ENCODE data around the gene ODC1.

ODC1 gene

GRCh38 chr2:10415048-10415447 is 33.1 kb downstream of the ODC1 start:
- no peak for DNase-seq (ENCODE audit: low read depth in 3 of 3)

GRCh38 chr2:10414591-10414990 is 33.5 kb downstream of the ODC1 start:
- DNase-seq (ENCODE audit: low read depth in 3 of 3), result no peak

- DNase-seq (ENCODE audit: low read depth in 3 of 3), result no peak
These were observed 34.1 kb downstream of the ODC1 start for GRCh38 chr2:10413991-10414451.

GRCh38 chr2:10413503-10413902 is 34.6 kb downstream of the ODC1 start:
- DNase-seq (ENCODE audit: low read depth in 3 of 3), result no peak

- peak in 1 of 3 experiments; percentile 40 for DNase-seq (ENCODE audit: low read depth in 3 of 3)
These were observed 35.7 kb downstream of the ODC1 start for GRCh38 chr2:10412380-10412779.

GRCh38 chr2:10411557-10411956 is 36.6 kb downstream of the ODC1 start:
- no peak for DNase-seq (ENCODE audit: low read depth in 3 of 3)

GRCh38 chr2:10410823-10411437 is 37.2 kb downstream of the ODC1 start:
- no peak for DNase-seq (ENCODE audit: low read depth in 3 of 3)

GRCh38 chr2:10410001-10410822 is 37.9 kb downstream of the ODC1 start:
- DNase-seq (ENCODE audit: low read depth in 3 of 3), result no peak

GRCh38 chr2:10408649-10409579 is 39.2 kb downstream of the ODC1 start:
- DNase-seq (ENCODE audit: low read depth in 3 of 3), result peak; percentile 67 to 80 (median 69)

- DNase-seq (ENCODE audit: low read depth in 3 of 3), result peak; percentile 36 to 73 (median 40)
These were observed 40.1 kb downstream of the ODC1 start for GRCh38 chr2:10407841-10408648.

- no peak for DNase-seq (ENCODE audit: low read depth in 3 of 3)
These were observed 40.7 kb downstream of the ODC1 start for GRCh38 chr2:10407432-10407831.

- no peak for DNase-seq (ENCODE audit: low read depth in 3 of 3)
These were observed 41.5 kb downstream of the ODC1 start for GRCh38 chr2:10406491-10407188.

GRCh38 chr2:10406016-10406415 is 42.1 kb downstream of the ODC1 start:
- no peak for DNase-seq (ENCODE audit: low read depth in 3 of 3)

GRCh38 chr2:10405448-10405847 is 42.7 kb downstream of the ODC1 start:
- no peak for DNase-seq (ENCODE audit: low read depth in 3 of 3)

GRCh38 chr2:10404324-10405143 is 43.6 kb downstream of the ODC1 start:
- no peak for DNase-seq (ENCODE audit: low read depth in 3 of 3)

GRCh38 chr2:10402653-10403215 is 45.4 kb downstream of the ODC1 start:
- no peak for DNase-seq (ENCODE audit: low read depth in 3 of 3)

GRCh38 chr2:10402062-10402585 is 46.0 kb downstream of the ODC1 start:
- DNase-seq (ENCODE audit: low read depth in 3 of 3), result no peak

GRCh38 chr2:10400978-10401951 is 46.9 kb downstream of the ODC1 start:
- DNase-seq (ENCODE audit: low read depth in 3 of 3), result no peak
